ENCODE results near the gene PNPLA2.

The PNPLA2 gene

DNA sequence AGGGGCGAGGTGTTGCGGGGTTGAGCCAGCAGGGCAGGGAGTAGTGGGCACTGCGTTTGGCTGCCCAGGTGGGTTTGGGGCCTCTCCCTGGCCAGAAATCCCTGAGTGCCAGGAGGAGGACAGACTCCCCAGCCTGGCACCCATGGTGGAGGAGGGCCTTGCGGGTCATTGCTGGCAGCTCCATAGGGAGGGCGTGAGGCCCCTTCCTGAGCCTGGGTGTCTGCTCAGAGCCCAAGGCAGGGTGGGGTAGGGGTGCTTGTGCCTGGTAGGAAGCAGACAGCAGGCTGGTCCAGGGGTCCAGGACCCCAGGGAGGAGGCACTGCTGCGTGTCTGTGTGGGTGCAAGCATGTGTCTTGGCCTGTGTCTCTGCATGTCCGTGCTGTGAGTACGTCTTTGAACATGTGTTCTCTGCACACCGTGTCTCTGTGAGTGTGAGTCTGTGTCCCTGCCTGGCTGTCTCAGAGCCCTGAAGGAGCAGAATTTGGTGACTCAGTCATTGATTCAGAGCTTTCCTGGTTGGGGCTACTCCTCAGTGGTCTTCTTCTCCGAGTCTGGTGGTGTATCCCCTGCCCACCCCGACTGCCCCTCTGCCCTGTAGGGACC lies 27.9 kb downstream of the PNPLA2 start:
- DNase-seq, result no peak

- DNase-seq, result no peak
These were observed 29.2 kb downstream of the PNPLA2 start for GRCh38 chr11:847876-848275.

DNA sequence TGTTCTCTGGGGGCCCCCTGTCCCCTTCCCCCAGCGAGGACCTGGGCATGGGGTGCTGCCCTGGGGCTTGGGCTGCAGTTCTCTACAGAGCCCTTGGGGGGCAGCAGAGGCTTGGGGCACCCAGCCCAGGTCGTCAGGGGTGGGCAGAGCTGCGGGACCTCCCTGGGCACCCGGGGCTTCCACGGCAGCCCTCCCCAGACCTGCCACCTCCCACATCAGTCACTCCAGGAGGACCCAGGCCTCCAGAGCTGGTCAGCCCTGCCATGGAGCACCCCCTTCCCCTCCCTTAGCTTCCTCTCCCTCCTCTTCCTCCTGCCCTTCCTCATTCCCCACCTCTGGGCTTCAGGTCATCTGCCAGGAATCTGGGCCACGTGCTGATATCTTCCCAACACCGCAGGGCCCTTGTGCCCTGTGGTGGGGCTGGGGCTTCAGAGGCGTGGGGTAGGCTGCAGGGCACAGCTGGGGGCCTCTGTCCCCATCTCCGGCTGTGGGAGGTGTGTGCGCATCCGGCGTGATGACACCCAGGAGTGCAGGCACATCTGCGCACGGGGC lies 29.7 kb downstream of the PNPLA2 start:
- peak; percentile 35 to 75 for DNase-seq

DNA sequence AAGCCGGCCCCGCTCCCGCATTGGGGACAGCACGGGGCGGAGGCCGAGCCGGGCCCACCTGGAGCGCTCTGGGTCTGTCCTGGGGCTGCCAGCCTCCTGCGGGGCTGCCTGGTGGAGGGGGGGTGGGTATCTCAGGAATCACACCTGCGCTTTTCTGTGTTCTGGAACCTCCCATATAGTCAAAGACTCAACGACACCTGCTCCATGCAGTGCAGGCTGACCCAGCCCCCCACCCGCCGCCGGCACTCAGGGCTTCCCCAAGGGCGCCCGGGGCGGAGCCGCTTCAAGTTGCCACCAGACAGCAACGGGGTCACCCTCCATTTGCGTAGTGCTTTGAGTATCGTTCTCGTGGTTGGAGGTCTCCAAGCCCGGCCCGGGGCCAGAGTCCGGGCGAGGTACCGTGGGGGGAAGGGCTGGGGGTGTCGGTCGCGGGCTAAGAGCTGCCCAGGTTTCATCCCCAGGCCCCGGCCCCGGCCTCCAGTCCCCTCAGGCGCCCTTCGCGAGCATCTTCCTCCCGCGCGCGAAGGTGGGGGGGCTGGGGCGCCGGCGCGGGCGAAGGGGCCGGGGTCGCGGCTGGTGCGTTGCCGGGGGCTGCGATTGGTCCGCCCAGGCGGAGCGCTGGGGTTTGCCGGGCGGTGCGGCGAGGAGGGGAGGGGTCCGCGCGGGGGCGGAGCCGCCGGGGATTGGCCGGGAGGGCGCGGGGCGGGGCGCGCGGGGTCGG lies 30.6 kb downstream of the PNPLA2 start:
- peak; percentile 61 to 92 for DNase-seq

DNA sequence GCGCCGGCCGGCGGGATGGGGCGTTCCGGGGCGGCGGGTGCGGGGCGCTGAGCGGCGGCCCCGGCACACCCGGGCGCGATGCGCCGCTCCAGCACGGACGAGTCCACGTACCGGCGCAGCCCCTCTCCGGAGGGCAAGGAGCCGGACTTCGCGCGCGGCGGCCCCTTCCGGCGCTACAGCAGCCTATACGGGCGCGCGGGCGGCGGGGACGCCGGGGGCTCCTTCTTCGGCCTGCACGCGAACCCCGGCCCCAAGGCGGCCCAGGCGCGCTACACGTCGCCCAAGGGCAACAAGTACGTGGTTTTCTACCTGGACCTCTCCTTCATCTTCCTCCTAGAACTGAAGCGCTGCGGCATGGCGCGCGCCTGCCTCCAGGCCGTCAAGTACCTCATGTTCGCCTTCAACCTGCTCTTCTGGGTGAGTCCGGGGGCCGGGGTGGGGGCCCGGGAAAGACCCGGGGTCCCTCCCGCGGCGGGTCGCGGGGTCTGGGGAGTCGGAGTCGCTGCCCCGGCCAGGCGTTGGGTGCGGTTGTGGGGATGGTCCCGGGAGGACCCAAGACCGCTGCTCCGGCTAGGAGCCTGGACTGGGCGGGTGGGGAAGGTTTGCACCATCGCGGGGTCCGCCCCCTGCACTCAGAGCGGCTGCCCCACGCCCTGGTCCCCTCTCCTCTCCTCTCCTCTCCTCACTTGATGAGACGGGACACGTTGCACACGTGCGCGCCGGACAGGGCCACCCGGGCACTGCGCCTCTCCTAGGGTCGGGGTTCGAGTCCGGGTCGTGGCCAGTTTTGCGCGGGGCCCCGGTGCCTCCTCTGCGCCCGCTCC lies 31.4 kb downstream of the PNPLA2 start:
- DNase-seq, result peak in 1 of 2 experiments; percentile 84

DNA sequence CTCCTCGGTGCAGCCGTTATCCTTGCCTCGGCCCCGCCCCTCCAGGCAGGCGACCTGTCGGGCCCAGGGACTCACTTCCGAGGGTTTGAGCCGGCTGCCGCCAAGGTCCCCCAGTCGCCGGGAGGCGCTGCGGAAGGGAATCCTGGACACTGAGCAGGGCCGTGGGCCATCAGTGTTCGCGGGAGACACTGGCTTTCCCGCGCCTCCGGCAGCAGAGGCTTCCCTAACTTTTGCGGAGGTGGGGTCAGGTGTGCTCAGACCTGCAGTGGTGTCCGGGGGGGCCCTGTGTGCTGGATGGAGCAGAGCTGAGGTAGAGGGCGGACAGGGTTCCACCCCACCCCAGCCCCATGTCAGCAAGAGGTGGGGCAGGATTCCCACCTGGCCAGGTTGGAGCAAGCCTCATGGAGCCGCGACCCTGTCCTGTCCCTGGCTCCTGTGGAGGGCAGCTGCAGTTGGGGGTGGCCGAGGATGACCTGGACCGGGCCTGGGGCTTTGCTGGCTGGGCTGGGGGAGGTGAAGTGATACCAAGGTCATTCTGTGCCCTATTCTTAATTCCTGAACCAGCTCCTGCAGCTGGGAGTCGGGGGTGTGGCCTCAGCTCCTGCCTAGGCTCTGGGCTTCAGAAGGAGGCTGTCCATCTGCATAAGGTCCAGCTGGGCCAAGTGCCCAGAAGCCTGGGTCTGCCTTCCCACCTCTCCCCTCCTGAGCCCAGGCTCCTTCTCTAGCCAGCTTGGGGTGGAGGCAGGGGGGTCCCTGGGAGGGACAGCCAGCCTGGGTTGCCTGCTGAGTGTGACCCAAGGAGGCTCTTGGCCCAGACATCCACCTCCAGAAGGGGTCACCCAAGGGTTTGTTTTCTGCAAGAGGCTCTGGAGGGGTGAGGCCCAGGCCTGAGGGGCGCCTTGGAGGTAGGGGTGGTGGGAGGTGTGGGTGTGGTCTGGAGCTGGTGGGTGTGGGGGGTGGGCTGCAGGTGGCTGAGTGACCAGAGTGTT lies 32.4 kb downstream of the PNPLA2 start:
- DNase-seq, result peak in 1 of 2 experiments; percentile 84

DNA sequence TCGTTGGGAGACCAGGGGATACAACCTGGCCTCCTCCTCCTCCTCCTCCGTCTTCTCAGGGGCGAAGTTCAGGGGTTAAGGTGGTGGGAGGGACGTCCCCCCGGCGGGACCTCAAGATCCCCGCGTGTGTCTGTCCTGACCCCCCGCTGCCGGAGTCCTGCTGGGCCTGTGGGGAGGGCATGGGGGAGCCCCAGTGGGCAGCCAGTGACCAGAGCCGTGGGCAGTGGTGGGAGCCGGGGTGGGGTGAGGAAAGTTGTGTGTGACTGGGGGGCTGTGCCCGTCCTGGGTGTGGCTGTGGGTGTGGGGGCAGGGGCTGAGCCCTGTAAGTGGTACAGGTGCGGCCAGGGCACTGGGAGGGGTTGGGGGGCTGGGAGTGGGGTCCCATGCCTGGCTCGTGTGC lies 34.0 kb downstream of the PNPLA2 start:
- no peak for DNase-seq

DNA sequence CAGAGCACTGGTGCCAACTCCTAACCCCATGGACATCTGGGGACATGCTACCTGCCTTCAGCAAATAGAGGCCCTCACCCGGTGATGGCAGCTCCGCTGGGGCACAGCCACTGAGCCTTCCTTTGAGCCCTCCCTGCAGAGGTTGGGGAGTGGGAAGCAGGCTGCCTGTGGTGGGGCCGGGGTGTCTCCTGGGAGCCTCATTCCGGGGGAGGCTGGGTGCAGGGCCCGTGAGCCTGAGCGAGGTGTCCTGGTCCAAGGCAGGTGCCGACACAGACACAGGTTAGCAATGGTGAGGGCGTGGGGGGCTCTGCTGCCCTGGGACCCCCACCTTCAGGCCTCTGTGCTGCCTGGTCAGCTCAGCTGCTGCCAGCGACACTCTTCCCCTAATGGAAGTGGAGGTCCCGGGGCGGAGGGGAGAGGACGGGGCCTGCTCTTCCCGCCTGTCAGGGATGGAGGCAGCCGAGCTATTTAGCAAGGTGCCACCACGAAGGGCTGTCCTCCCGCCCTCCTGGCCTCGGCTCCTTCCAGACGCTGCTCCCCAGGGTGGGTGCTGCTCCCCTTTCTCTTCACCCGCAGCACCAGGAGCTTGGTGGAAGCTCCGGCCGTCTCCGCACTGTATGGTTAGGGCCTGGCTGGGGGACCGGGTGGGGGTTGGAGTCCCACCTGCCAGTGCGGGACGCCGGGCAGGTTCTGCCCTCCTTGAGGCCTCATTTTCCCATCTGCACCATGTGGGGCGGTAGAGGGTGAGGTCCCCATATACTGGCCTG lies 35.2 kb downstream of the PNPLA2 start:
- DNase-seq, result no peak

GRCh38 chr11:854601-855329 lies 36.1 kb downstream of the PNPLA2 start:
- no peak for DNase-seq

DNA sequence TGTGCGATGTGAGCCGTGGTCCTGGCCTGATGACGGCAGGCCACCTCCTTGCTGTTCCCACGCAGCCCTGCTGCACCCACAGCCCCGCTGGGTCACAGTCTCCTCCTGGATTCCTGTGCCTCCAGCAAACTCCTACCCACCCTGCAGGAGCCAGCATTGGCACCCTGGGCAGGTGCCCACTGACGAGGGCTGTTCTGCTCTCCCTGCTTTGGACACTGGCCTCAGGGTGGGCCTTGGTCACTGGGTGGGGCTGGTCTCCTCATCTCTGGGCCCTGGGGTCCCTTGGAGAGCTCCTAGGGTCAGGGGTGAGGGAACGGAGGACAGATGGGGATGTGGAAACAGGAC lies 36.6 kb downstream of the PNPLA2 start:
- DNase-seq, result no peak

GRCh38 chr11:855796-856195 lies 37.1 kb downstream of the PNPLA2 start:
- no peak for DNase-seq

GRCh38 chr11:856397-856796 lies 37.7 kb downstream of the PNPLA2 start:
- DNase-seq, result no peak

GRCh38 chr11:858053-858761 lies 39.5 kb downstream of the PNPLA2 start:
- no peak for DNase-seq

GRCh38 chr11:858762-859339 lies 40.1 kb downstream of the PNPLA2 start:
- no peak for DNase-seq

DNA sequence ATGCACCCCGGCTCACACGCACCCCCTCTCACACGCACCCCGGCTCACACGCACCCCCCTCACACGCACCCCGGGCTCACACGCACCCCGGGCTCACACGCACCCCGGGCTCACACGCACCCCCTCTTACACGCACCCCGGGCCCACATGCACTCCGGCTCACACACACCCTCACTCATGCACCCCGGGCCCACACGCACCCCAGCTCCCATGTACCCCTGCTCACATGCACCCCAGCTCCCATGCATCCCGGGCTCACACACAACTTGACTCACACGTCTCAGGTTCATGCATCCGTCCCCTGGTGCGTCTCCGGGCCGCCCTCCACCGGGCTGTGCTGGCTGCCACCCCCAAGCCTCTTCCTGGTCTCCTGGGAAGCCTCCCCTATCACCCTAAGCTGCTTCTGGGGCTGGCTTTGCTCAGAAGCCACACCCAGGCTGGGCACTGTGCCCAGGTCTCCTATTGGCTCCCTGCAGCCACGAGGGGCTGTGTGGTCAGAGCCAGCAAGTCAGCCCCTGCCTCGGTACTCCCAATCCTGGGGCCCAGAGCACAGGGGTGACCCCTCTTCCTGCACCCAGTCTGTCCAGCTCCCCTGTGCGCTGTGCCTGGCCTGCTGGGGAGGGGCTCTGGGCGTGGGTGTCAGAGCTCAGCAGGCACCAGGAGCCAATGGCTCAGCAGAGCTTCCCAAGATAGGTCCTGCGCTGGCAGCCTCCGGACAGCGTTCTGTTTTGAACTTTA lies 40.8 kb downstream of the PNPLA2 start:
- peak; percentile 59 to 91 for DNase-seq

DNA sequence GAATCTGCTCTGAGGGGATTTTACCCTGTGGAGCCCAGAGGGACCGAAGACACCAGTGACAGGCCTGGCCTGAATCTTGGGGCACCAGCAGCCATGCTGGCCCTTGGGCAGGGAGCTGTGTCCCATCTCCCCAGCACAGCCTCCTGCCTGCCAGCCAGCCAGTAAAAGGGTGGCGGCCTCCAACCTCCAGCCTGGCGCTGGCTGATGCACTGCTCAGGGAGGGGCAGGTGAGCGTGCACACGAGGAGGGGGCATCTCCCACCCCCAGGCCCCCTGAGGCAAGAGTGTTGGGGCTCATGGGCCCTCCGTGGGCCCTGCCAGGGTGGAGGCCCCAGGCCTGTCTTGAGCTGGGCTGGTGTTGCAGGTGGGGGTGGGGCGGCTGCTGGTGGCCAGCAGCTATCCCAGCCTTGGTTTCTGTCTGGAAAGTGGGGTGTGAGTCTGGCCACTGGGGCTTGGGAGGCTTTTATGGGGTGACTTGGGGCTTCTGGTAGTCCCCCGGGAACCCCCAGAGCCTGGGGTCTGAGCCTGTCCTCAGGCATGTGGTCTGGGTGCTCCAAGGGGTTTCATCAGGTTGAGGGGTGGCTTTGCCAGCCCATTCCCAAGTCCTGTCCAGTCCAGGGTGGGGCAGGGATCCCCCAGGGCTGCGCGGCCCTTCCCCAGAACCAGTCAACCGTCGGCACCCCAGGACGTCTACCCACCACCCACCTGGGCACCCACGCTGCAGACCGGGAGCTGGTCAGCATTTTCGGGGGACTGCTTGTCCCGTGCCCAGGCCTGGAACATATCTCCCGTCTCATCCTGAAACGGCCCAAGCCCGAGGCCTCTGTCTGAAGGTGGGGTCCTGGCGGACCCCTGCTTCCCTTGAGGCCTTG lies 41.8 kb downstream of the PNPLA2 start:
- no peak for DNase-seq

DNA sequence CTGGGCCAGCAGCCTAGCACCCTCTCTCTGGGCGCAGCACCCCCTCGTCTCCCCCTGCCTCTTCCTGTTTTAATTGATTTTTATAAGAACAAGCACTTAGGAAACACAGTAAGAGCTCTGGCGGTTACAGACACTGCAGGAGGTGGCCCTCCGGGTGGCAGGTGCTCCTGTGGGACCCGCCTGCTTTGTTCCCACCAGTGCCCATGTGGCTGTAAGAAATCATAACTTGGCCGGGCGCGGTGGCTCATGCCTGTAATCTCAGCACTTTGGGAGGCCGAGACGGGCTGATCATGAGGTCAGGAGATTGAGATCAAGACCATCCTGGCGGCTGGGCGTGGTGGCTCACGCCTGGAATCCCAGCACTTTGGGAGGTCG lies 42.4 kb downstream of the PNPLA2 start:
- DNase-seq, result no peak

GRCh38 chr11:862081-862661 lies 43.5 kb downstream of the PNPLA2 start:
- DNase-seq, result peak; percentile 32 to 71

Measured in NCI-H526 (cell line).